ENCODE results near the gene ASB3.

Gene ASB3

DNA sequence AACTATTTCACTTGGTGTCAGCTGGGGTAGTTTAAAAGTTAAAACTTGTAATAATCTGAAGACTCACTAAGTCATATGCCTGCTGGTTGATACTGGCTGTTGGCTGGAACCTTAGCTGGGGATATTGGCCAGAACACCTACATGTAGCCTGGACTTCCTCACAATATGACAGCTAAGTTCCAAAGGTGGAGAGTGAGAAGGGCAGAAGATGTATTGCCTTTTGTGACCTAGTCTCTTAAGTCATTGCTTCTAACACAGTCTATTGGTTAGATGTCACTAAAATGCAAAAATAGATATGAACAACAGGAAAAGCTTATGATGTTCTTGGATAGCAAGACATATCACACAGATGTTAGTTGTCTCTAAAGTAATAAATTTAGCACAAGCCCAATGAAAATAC is 132.4 kb downstream of the ASB3 start:
- no peak for DNase-seq (ENCODE audit: low read depth in 2 of 2)

DNA sequence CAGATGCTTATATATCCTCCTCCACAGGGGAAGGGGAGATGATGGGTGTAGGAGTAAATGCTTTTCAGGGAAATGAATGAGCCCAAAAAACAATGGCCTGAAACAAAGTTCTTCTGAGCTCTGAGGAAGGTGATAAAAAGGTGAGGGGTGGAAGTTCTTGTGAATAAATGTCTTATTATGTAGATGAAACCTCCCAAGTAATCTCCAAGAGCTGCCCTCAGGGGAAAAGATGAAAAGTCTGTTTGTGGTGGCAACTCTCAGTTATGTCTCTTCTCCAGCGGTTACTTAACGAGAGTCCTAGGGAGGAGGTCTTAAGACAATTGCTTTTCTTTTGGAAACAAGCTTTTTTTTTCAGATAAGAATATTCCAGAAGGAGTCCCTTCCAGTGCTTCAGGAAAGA is 134.6 kb downstream of the ASB3 start:
- DNase-seq (ENCODE audit: low read depth in 2 of 2) = no peak

DNA sequence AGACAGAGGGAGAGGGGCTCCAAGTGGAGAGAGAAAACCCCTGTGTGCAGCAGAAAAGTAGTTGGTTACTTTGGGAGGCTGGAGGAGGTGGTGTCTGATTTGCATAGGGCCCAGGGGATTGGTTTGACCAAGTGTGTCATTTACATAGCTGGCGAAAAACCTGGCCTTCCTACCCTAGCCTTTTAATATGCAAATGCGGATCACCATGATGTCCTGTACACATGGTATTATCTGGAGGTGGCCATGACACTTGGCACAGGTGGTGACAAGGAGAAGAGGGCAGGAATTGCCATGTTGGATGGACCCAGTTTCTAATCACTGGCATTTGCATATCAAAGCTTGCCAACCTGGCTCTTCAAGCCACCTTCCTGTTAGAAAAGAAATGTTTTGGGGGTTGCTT is 140.0 kb downstream of the ASB3 start:
- DNase-seq (ENCODE audit: low read depth in 2 of 2) = no peak

GRCh38 chr2:53641290-53641689 is 145.5 kb downstream of the ASB3 start:
- DNase-seq (ENCODE audit: low read depth in 2 of 2) = no peak

GRCh38 chr2:53640466-53640865 is 146.3 kb downstream of the ASB3 start:
- no peak for DNase-seq (ENCODE audit: low read depth in 2 of 2)

- DNase-seq (ENCODE audit: low read depth in 2 of 2) = no peak
Measured at GRCh38 chr2:53636596-53636995, 150.2 kb downstream of the ASB3 start.

- DNase-seq (ENCODE audit: low read depth in 2 of 2) = no peak
Measured at GRCh38 chr2:53636109-53636508, 150.6 kb downstream of the ASB3 start.

GRCh38 chr2:53635694-53636093 is 151.1 kb downstream of the ASB3 start:
- no peak for DNase-seq (ENCODE audit: low read depth in 2 of 2)

DNA sequence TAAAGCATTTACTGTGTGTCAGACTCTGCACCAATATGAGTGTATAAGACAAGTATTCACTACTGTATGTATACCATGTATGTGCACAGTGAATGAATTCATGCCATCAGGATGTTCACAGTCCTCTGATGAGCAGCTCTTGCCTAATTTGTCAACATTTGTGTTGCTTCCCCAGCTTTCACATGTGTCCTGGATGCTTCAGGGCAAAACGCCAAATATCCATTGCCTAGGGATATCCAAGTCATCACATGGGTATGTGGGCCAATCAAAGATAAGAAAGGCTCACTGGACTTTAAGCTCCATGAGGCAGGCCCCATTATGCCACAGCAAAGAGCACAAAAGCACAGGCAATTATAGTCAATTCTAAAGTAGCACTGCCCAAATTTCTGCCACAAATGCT is 153.3 kb downstream of the ASB3 start:
- no peak for DNase-seq (ENCODE audit: low read depth in 2 of 2)

- no peak for DNase-seq (ENCODE audit: low read depth in 2 of 2)
Measured at GRCh38 chr2:53632714-53633113, 154.0 kb downstream of the ASB3 start.

DNA sequence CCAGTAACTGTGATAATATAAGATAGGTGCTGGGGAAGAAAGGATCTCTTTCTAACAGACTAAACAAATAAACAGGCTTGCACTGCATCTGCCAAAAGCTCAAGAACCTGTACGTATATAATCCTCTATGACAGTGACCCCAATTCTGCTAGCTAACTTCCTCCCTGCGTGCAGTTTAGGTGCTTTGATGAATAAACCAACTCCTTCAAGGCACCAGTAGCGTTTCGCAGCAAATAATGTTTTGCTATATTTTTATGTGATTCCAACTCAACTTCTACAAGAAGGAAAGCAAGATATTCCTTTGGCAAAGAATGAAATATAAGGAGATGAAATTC is 154.7 kb downstream of the ASB3 start:
- DNase-seq (ENCODE audit: low read depth in 2 of 2) = no peak

DNA sequence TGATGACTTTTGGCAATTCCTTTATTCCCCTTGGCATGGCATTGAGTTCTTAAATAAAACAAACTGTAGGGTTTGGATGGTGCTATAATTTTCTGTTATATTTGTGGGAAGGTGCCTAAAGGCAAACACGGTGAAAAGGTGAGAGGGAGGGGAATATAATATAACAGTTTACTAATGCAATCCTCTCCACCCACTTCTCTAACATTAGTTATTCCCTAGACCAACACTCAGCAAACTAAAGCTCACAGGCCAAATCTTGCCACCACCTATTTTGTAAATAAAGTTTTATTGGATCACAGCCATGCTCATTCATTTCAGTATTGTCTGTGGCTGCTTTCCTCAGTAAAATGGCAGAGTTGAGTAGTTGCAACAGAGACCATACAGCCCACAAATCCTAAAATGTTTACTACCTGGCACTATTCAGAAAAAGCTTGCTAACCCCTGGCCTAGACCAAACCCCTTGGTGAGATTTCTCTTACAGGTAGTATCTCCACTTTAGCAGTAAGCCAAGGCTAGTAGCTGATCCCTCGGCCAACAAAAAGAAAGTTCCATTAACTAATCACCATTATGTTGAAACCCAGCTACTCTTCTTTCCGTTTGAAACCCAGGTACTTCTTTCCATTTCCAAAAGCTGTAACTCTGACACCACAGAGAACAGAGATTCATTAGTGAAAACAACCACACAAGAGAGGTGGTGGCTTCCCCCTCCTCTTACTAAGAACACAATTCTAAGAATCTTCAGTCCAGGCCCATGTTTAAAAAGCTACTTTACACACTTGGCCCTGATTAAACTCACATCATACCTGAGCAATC is 155.2 kb downstream of the ASB3 start:
- no peak for DNase-seq (ENCODE audit: low read depth in 2 of 2)

- no peak for DNase-seq (ENCODE audit: low read depth in 2 of 2)
Measured at GRCh38 chr2:53630026-53630606, 156.6 kb downstream of the ASB3 start.

GRCh38 chr2:53629501-53629900 is 157.3 kb downstream of the ASB3 start:
- no peak for DNase-seq (ENCODE audit: low read depth in 2 of 2)

- no peak for DNase-seq (ENCODE audit: low read depth in 2 of 2)
Measured at GRCh38 chr2:53629001-53629400, 157.8 kb downstream of the ASB3 start.

DNA sequence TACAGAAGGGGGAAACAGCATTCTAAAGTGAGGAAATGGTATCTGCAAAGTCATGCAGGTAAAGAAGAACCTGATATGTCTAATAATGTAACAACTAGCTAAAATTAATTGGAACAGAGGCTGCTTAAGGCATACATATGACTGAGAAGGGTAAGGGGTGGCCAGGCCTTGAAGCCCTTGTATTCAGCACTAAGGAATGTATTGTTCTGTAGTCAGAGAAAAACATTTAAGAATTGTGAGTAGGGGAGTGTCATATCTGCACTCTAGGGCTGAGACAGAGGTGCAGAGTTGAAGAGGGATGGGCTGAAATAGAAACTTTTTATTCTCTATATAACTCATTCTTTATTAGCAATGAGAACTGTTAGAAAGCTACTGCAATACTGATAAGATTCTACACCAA is 164.6 kb downstream of the ASB3 start:
- no peak for DNase-seq (ENCODE audit: low read depth in 2 of 2)

DNA sequence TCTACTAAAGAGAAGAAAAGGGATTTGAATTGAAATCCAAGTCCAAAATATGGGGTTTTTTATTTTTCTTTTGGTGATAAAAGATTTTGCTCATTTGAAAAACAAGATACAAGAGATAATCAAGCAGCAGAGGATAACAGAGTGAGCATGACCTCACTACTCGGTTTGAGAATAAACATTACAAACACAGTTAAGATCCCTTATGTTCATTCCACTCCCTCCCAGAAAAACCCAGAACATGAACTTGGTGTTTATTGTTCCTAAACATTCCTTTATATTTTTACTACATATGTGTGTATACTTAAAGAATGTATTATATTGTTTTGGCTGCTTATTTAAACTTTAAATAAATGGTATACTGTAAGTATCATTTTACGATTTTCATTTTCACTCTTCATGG is 165.8 kb downstream of the ASB3 start:
- no peak for DNase-seq (ENCODE audit: low read depth in 2 of 2)

Data from stimulated activated CD8-positive, alpha-beta memory T cell treated with anti-CD3 and anti-CD28 coated beads, Interleukin-7, amount 100 ng/mL, for 4 hours (primary cell).